ENCODE data around the gene KIZ.

Gene KIZ

GRCh38 chr20:21273755-21274386 is 148.0 kb downstream of the KIZ start:
- DNase-seq, result no peak

GRCh38 chr20:21278829-21279228 is 152.9 kb downstream of the KIZ start:
- DNase-seq, result no peak

- no peak for DNase-seq
Measured at GRCh38 chr20:21279706-21280521, 154.0 kb downstream of the KIZ start.

- peak in 1 of 2 experiments; percentile 10 for DNase-seq
Measured at GRCh38 chr20:21280522-21281016, 154.7 kb downstream of the KIZ start.

- no peak for DNase-seq
Measured at GRCh38 chr20:21286775-21287174, 160.9 kb downstream of the KIZ start.

- no peak for DNase-seq
Measured at GRCh38 chr20:21288587-21289370, 162.9 kb downstream of the KIZ start.

- no peak for DNase-seq
Measured at GRCh38 chr20:21289651-21290050, 163.8 kb downstream of the KIZ start.

- DNase-seq, result no peak
Measured at GRCh38 chr20:21291026-21291425, 165.1 kb downstream of the KIZ start.

- DNase-seq, result no peak
Measured at GRCh38 chr20:21294755-21295154, 168.9 kb downstream of the KIZ start.
